ENCODE data around the gene IZUMO2. TPM values are rescaled to one million over a fixed set of nuclear protein-coding genes. Genes with fewer than 3 reads are reported as not detected.

IZUMO2 gene
- total and polyA plus RNA-seq, 9 of the 15 experiments (the other 6 are each of a cell fraction or from before 2014, with no cell fraction given), result not detected

DNA sequence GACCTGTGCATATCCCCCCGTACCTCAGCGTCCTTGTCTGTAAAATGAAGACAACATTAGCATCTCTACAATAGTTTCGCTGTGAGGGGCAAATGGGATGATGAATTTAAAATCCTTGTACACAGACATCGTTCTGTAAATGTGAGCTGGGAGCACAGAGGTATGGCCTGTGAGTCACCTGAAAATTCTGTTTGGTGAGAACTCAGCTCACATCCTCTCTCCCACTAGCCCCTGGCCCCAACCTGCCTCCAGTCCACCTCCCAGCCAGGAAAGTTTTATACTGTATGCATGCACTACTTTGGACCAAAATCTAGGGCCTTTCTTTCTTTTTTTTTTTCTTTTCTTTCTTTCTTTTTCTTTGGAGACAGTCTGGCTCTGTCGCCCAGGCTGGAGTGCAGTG lies 8.7 kb upstream of the IZUMO2 start:
- Histone ChIP-seq H3K79me2 (ENCODE audit: control insufficient read depth, insufficient read depth, low read length) (no peaks in the 10 kb centered on the region), H3K4me1 (replicated peaks in 1 of 2; ENCODE audit: control insufficient read depth in 2 of 2, insufficient read depth in 2 of 2, low read length in 2 of 2) (peaks cover 3 to 12% of the 10 kb centered on the region in 2 experiments; a peak in 4 of 5 replicates), H4K20me1 (replicated peaks; ENCODE audit: control insufficient read depth, insufficient read depth, low read length) (no peaks in the 10 kb centered on the region), H3K4me2 (ENCODE audit: insufficient read depth, low read length) (no peak overlapping the region), H3K9me1 (ENCODE audit: control insufficient read depth, insufficient read depth, low read length) (no peaks in the 10 kb centered on the region), H3K9me3 (replicated peaks; ENCODE audit: control insufficient read depth, insufficient read depth, low read depth, low read length) (no peaks in the 10 kb centered on the region), H3K27ac (ENCODE audit: extremely low read depth, low read depth, low read length) (no peak overlapping the region), H3K27me3 (ENCODE audit: control insufficient read depth in 2 of 2, insufficient read depth in 2 of 2, low read length in 2 of 2) (peaks cover 0 to 16% of the 10 kb centered on the region in 2 experiments; a peak in 2 of 5 replicates), H2AFZ (ENCODE audit: low read depth, low read length) (no peak overlapping the region), H3K9ac (ENCODE audit: insufficient read depth in 1 of 2, low read depth in 2 of 2, low read length in 2 of 2) (no peak overlapping the region), H3K36me3 (ENCODE audit: control insufficient read depth, insufficient read depth, low read length) (no peaks in the 10 kb centered on the region), H3K4me3 (no peak overlapping the region)
- TF ChIP-seq OTX1 (CRISPR knock-in tag; IDR thresholded peaks at IDR 0.05) (no peak), TCF7L2 (IDR thresholded peaks at IDR 0.05; ENCODE audit: low read depth, low read length) (no peak), ZNF780A (CRISPR knock-in tag; IDR thresholded peaks at IDR 0.05) (no peak), CBX5 (IDR thresholded peaks at IDR 0.05; ENCODE audit: borderline replicate concordance, low read depth) (no peak), CTBP1 (IDR thresholded peaks at IDR 0.05; ENCODE audit: borderline replicate concordance) (no peak)
- TF ChIP-seq, protein P1, sequence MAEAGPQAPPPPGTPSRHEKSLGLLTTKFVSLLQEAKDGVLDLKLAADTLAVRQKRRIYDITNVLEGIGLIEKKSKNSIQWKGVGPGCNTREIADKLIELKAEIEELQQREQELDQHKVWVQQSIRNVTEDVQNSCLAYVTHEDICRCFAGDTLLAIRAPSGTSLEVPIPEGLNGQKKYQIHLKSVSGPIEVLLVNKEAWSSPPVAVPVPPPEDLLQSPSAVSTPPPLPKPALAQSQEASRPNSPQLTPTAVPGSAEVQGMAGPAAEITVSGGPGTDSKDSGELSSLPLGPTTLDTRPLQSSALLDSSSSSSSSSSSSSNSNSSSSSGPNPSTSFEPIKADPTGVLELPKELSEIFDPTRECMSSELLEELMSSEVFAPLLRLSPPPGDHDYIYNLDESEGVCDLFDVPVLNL (CRISPR knock-in tag; IDR thresholded peaks at IDR 0.05; ENCODE audit: low read depth), result no peak
- DNase-seq (ENCODE audit: extremely low read depth in 1 of 4, low spot score in 3 of 4) (no peak), ATAC-seq (no peak), FAIRE-seq (no peak)
- BruUV-seq (replicated peaks), result no TSS peak
- ChIA-PET CTCF (ENCODE audit: low intra/inter-chr PET ratio) (no interaction called here), POLR2A (no interaction called here)
- intact Hi-C loops (cut with micrococcal nuclease) (no loop called here), in situ Hi-C loops (cut with MboI) (no loop called here)
- WGBS (ENCODE audit: insufficient coverage, low coverage, missing lambda C conversion rate), result 37% methylated on average over 5 of the region's 5 CpGs
